OCI-LY1 (cell line): ENCODE measurements around the gene NEK6.

Experiments used
- EZH2 ChIP-seq: fragments of 200-600 bp; sonication (generic), shearing (Covaris generic); IDR thresholded peaks from 2 replicates; pipeline ENCODE4 v1.8.0; 2017; ENCODE audit warnings: borderline replicate concordance, mixed run types, mild to moderate bottlenecking, antibody characterized with exemption, low read length, moderate library complexity, mixed read lengths
- TF ChIP-seq, protein P1 (sequence below): fragments of 200-600 bp; sonication (generic), shearing (Covaris generic); IDR thresholded peaks from 2 replicates; pipeline ENCODE4 v1.5.1; 2017; ENCODE audit warnings: mild to moderate bottlenecking, antibody characterized with exemption, low read length, moderate library complexity, mixed read lengths

DNA sequence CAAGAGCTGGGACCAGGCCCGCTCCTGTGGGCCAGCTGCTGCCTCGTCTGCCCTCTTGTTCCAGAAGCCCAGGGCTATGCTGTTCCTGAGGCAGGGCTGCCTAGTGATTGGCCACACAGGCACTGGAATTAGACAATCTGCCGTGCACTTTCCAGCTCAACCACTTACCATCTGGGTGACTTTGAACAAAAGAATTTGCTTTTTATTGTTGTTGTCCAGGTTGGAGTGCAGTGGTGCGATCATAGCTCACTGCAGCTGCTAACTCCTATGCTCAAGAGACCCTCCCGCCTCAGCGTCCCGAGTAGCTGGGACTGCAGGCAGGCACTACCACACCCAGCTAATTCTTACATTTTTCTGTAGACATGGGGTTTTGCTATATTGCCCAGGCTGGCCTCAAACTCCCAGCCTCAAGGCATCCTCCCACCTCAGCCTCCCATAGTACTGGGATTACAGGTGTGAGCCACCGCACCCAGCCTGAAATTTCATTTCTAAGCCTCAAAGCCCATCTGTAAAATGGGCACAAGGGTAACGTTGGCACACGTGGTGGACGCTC is 1.2 kb upstream of the NEK6 start:
- TF ChIP-seq, protein P1, sequence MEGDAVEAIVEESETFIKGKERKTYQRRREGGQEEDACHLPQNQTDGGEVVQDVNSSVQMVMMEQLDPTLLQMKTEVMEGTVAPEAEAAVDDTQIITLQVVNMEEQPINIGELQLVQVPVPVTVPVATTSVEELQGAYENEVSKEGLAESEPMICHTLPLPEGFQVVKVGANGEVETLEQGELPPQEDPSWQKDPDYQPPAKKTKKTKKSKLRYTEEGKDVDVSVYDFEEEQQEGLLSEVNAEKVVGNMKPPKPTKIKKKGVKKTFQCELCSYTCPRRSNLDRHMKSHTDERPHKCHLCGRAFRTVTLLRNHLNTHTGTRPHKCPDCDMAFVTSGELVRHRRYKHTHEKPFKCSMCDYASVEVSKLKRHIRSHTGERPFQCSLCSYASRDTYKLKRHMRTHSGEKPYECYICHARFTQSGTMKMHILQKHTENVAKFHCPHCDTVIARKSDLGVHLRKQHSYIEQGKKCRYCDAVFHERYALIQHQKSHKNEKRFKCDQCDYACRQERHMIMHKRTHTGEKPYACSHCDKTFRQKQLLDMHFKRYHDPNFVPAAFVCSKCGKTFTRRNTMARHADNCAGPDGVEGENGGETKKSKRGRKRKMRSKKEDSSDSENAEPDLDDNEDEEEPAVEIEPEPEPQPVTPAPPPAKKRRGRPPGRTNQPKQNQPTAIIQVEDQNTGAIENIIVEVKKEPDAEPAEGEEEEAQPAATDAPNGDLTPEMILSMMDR, result no peak
- no peak for TF ChIP-seq EZH2
